NCI-H1105 (cell line): ENCODE results near the gene DNAAF6.
"Not testable (repeated sequence)": the region's sequence is repeated elsewhere in the genome, so short reads cannot be mapped to it uniquely, and the experiment has no call there.

ENCODE experiments used
- DNase-seq: peaks from one replicate; lab custom pipeline; 2025; lab: John Stamatoyannopoulos, UW

The DNAAF6 gene

DNA sequence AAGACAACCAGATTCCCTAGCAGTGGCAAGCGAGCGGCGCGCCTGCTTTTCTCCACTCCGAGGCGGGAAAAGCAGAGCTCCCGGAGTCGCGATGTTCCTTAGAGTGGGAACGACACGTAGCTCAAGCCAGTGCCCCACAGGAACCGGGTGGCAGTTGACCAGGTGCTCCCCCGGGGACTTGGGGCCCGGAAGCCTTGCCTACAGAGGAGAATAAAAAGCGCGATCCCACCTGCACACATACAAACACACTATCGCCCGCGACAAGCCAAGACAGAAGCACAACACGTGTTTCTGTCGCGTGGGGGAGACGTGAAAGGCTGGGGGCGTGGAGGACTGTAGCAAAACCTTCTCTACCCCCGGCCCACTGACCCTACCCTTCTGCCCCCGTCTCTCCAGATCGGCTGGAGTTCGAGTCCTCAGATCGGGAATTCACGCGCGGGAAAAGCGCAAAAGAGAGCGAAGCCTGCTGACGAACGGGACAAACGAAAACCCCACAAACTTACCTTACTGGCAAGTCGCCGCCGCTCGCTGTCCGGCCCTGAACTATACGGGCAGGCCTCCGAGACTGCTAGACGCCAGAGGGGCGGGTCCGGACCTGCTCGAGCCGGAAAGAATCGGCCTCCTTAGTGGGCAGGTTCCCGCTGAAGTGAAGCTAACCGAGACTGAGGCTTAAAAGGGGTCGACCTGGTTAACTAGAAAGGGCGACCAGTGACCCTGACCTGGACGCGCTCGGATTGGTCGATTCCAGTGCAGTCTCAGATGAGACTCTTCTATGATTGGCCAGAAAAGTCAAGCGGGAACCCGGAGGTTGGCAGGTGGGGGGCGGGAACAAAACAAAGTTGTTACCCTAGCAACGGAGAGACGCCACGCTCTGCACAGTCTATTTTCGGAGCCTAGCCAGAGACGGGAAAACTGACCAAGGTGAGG is at the start of gene DNAAF6, which contains the start of gene NUP62CL:
DNAAF6 (plus strand) TSS at position 842 of the 927 bp plus-strand sequence. CDS start 6,265 bp downstream, outside the sequence.
NUP62CL (minus strand) TSS at position 664 of the 927 bp plus-strand sequence. CDS start 31,287 bp downstream, outside the sequence.
- peak; percentile 46 for DNase-seq

DNA sequence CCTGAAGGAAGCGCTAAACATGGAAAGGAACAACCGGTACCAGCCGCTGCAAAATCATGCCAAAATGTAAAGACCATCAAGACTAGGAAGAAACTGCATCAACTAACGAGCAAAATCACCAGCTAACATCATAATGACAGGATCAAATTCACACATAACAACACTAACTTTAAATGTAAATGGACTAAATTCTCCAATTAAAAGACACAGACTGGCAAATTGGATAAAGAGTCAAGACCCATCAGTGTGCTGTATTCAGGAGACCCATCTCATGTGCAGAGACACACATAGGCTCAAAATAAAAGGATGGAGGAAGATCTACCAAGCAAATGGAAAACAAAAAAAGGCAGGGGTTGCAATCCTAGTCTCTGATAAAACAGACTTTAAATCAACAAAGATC is 48.8 kb upstream of the DNAAF6 start:
- DNase-seq = not testable (repeated sequence)

DNA sequence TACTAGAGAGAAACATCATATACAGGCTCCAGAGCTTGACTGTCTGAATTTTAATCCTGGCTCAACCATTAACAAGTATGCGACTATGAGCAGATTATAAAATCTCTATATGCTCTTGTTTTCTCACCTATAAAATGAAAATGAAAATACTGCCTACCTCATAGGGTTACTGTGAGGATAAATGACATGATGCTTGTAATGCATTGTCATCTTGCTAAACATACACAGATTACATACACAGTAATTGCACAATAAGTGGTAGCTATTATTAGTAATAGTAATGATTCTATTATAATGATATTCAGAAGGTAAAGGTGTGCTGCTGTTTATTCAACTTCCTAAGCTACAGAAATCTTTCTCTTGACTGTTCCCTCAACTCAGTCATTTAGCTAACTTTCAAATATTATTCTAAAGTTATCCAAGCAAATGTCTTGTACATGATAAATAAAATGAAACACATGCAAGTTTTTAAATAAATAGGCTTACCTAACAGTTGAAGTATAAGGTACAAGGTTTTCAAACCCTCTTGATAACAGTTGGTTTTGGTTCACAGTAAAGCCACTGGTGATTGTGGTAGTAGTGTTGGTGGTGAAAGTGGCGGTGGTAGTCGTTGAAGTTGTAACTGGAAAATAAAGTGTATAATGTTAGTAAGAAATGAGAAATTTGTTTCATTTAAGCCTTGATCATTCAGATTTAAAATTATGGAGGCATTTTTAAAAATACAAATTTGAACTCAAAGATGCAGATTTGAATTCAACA is 39.1 kb upstream of the DNAAF6 start:
- DNase-seq = no peak

DNA sequence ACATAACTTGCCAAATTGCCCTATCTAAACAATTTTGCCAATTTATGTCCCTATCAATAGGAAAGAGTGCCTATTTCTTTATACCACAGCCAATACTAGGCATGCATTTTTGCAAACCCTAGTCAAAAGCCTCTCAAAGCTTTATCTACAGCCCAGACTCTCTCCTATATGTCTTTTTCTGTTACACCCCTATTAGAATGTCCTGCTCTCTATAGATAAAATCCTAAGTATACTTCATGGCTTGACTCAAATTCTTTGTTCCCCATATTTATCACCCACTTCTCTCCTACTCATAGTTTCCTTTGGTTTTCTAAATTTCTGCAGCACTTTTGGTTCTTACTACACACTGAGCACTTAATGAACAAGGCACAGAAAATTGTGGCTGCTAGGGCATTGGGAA is 38.2 kb upstream of the DNAAF6 start:
- DNase-seq = no peak

DNA sequence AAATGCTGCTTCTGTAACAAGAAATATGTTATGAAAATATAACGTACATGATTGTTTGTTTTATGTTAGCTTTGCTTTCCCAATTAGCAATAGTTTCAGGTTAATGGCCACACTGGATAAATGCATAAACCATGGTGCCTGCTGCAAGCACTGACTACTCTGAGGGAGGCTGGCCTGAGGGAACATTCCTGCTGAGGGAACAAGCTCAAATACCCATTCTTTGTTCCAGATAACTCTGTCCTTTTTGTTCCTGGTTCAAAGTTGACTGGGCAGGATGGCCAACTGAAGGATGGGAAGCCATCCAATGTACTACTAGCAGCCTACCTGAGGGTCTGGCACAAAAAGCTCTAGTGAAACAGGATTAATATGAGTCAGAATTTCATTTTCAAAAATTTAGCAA is 37.7 kb upstream of the DNAAF6 start:
- no peak for DNase-seq

DNA sequence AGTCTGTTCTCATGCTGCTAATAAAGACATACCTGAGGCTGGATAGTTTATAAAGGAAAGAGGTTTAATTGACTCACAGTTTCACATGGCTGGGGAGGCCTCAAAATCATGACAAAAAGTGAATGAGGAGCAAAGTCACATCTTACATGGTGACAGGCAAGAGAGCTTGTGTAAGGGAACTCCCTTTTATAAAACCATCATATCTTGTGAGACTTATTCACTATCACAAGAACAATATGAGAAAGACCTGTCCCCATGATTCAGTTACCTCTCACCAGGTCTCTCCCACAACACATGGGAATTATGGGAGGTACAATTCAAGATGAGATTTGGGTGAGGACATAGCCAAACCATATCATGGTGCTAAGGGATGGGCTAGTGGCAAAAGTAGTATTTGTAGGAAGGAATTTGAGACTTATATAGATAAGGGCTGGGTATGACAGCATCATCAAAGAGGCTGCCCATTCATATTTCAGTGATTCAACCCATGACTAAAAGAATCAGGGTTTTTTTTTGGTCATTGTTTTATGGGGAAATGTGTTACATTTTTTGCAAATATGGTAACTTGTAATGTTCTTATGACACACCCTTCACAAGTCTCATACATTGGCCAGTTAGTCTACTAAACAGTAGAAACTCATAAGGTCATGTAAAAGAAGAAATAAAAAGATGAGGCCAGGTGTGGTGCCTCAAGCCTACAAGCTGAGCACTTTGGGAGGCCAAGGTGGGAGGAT is 34.9 kb upstream of the DNAAF6 start:
- DNase-seq = no peak

DNA sequence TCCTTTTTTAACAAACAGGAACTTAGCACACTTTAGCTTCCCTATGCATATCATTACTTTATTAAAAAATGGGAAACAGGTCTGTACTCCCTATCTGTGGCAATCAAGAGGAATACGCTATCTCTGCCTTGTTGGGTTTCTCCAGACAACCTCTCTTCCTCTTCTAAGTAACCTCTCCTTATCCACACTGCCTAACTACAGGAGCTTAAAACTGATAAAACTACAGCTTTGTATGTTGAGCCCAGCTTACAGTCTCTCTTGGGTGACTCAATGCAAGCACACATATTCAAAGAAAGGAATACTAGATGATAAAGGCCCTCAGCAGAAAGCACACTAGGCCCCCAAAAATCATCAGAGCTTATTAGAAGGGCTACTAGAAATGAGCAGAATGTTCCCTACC is 9.1 kb upstream of the DNAAF6 start:
- no peak for DNase-seq

DNA sequence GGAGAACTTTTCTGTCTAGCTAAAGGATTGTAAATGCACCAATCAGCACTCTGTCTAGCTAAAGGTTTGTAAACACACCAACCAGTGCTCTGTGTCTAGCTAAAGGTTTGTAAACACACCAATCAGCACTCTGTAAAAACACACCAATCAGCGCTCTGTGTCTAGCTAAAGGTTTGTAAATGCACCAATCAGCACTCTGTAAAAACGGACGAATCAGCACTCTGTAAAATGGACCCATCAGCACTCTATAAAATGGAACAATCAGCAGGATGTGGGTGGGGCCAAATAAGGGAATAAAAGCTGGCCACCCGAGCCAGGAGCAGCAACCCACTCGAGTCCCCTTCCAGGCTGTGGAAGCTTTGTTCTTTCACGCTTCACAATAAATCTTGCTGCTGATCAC is 8.3 kb upstream of the DNAAF6 start:
- not testable (repeated sequence) for DNase-seq

DNA sequence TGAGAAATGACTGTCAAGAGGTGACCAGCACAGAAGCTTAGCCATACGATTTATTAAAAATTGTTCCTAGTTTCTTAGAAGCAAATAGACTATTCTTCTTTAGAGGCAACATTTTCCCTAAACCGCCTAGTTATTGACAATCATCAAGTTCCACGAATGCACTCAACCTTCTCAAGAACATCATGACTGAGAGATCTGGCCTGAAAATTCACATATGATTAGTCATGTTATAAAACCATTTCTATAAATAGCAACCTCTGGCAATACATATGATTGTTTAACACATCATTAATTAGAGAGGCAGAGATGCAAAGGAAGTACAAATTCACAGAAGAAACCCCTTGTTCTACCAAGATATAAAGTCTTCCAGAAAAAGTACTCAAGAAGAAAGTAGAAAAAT is 6.9 kb upstream of the DNAAF6 start:
- no peak for DNase-seq

DNA sequence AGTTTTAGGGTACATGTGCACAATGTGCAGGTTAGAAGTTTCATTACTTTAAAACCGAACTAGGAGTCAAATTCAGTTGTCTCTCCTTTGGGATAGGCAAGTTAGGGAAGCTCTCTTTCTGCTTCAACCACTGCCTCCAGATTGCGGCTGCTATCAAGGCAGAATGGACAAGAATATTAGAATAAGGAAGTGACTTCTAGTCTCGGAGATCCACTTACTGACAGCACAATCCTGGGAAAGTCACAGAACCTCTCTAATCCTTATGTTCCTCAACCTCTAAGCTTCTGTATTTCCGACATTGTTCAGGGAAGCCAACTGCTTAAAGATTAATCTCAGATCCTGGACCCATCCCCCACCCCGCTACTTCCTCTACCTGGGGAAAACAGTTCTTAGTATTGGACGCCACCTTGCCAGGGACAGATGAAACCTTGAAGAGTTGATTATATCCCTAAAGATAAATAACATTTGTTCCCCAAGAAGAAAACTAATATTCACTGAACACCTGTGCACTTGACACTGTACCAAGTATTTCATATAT is 2.3 kb upstream of the DNAAF6 start:
- no peak for DNase-seq

DNA sequence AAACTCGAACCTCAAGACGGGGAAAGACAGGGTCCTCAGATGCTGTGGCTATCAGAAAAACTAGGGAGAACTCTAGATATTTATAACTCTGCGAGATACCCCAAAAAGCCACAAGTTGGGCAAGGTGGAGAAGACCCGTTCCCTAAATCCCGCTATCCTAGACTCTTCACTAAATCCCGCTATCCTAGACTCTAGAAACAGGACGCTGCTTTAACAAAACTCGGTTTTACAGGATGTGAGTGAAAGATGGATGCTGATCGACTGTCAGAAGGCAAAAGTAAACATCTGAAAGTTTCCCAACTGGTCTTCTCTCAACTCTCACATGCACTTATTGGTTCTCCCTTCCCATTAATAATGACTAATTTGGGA is 270 bp downstream of the DNAAF6 start:
- no peak for DNase-seq

DNA sequence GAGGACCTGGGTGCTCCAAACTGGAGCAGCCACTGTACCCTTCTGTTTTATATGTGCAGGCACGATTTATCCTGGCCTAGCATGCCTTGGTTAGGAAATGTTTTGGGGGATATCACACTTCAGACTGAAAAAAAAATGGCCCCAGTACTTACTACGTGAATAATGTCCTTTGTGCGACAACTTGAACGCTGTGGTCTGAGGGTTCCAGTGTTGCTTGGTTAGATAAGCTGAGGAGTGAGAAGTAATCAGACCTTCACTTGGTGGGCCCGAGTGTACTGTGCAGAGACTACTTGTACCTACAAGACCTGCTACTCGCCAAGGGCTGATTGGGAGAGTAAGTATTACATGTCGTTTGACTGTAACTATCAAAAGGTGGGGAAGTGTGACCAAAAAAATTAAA is 678 bp downstream of the DNAAF6 start:
- no peak for DNase-seq

DNA sequence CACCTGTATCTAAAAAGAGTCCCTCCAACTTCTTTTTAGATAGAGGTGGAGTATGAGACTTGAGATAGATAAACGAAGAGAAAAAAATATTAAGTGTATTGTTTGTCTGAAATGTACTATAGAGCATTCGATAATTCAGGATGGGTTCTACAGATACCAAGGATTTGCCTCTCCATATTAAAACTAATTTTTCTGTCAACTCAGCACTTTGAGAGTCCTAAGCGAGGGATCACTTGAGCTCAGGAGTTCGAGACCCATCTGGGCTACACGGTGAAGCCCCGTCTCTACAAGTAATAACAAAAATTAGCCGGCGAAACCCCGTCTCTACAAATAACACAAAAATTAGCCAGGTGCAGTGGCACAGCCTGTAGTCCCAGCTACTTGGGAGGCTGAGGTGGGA is 1.5 kb downstream of the DNAAF6 start:
- DNase-seq = no peak

DNA sequence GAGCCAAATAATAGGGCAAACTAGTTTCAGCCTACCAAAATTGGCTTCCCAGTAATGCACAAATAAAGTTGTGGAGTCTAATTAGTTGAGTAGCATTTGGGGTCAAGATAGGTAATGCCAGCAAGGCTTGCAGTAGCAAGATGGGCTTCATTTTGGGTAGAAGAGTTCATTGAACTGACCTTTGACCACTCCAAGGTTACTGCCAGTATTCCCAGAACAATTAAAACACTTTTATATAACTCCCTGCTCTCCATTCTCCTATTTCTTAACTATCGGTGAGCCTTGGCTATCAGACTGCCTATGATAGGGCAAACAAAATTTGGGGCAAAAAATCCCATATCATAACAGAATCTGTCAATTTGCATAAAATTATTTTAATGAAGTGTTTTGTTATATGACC is 7.1 kb downstream of the DNAAF6 start:
- no peak for DNase-seq

DNA sequence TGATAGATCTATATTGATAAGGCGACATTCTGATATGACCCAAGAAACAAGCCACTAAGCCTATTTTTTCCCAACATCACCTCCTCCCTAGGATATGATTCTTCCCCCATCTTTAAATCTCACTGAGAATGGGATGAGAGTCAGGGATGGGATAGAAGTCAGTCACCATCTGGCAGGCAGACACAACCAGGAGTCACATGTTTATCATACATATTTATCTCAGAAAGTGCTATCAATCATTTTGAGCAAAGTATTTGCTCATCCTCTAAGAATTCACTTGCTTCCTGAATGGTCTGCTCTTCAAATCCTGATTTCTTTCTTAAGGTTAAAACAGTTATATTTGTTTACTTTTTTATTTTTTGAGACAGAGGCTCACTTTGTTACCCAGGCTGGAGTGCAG is 20.3 kb downstream of the DNAAF6 start:
- DNase-seq = no peak

DNA sequence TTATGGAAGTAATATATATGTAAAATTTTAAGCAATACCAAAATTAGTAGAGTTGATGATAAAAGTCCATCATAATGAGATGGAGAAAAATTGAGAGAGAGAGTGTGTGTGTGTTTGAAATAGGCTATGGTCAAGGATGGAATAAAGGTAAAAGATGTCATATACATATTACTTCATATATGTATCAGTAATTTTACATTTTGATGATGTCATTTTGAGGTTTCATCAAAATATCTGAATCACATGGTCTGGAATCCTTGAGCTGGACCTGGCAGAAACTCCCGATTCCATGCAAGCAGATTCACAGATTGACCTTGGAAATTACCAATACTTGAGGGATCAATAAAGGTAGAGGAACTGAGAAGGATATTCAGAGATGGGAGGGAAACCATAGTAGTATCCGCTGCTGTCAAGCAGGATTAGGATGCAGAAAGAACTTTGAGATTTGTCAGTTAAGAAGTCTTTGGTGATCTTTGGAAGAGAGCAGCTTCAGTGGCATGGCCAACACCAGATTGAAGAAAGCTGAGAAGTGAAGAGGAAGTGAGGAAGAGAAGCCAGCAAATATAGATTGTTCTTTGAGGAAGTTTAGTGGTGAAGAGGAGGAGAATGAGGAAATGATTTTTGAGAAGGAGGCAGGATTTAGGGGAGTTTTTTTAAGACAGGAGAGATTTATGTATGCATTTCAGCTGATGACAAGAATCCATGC is 21.5 kb downstream of the DNAAF6 start:
- DNase-seq = no peak

DNA sequence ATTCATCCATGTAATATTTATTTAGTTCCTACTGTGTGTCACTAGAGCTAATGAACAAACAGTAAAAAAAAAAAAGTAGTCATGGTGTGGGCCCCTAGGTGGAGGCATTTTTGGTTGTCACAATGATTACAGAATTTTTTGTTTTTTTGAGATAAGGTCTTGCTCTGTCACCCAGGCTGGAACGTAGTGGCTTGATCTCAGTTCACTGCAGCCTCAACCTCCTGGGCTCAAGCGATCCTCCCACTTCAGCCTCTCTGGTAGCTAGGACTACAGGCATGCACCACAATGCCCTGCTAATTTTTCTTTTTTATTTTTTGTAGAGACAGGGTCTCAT is 22.0 kb downstream of the DNAAF6 start:
- no peak for DNase-seq

DNA sequence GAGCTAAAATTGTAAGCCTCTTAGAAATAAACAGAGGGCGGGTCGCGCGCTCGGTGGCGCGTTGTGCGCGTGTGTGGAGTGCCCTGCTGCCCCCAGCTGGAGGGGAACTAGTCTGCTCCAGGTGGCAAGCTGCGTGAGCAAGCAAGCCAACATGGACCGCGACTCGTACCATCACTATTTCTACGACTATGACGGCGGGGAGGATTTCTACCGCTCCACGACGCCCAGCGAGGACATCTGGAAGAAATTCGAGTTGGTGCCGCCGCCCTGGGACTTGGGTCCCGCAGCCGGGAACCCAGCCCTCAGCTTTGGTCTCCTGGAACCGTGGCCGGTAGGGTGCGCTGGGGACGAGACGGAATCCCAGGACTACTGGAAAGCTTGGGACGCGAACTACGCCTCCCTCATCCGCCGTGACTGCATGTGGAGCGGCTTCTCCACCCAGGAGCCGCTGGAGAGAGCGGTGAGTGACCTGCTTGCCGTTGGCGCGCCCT is 66.1 kb downstream of the DNAAF6 start:
- no peak for DNase-seq

DNA sequence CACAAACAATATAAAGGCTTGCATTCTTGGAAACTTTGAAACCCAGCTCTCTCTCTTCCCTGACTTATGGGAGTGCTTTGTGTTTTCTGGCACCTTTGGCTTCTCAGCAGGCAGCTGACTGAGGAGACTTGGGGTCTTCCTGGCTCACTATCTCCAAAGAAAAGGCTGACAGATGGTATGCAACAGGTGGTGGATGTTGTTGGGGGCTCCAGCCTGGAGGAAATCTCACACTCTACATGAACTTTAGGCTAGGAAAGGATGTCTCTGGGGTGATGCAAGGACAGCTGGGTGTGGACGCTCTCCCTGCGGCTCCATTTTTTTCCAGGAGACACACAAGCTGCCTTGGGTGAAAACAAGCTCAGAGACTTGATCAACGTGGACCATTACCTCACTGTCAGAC is 67.4 kb downstream of the DNAAF6 start:
- no peak for DNase-seq

DNA sequence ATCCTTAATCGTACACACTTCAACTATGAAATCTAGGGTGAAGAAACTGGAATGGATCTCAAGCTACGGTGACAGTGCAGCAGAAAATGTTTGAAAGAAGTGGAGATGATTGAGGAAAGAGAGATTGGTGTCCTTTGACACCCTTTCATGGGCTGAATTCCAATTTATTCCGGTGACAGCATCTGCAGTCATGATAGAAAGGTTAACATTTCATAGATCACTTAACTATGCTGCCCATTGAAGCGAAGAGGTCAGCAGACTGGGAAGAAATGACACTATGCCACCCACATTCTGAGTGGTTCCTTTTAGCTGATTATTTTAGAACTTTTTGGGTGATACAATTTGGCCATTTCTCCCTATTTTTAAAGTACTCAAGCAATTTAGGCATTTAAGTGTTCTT is 82.3 kb downstream of the DNAAF6 start:
- DNase-seq = no peak

DNA sequence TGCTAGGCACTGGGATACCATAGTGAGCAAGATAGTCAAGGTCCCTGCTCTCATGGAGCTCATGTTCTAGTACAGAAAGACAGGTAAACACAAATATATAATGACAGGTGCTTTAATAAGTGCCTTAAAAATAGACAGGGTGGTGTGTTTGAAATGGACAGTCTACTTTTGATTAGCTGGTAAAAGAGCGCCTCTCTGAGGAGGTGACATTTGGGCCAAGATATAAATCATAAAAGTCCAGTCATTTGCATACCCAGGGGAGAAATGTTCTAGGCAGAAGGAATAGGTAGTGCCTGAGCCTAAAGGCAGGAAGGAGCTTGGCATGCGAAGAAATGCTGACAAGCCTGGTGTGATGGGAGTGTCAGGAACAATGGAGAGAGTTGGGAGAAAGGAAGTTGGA is 83.6 kb downstream of the DNAAF6 start:
- DNase-seq = no peak

DNA sequence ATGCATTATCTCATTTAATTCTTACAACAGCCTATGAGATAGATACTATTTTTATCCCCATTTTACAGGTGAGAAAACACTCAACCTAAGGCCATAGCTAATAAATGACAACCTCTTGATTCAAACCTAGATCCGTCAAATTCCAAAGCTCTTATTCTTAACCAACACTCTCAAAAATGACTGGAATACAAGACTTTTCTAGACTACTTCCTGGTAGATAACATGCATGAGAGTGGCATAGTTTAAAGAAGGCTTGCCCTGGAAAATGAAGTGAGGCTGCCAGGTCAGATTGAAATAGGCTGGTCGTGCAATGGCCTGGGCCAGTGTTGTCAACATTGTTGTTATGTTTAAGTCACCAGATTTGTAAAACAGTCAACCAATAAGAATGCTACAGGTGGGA is 86.6 kb downstream of the DNAAF6 start:
- DNase-seq = no peak
